Immature natural killer cell (primary cell): ENCODE data around the gene RESP18. TPM values are rescaled to one million over a fixed set of nuclear protein-coding genes. Genes with fewer than 3 reads are reported as not detected.

Source experiments
- DNase-seq, 3 donors: peaks; one replicate each; pipeline ENCODE4 v3.0.0; 2022; ENCODE audit warnings: mixed read lengths in 1 of 3
- H3K27ac Mint-ChIP-seq, 6 donors: one replicate each; pipeline ENCODE4 v1.8.0; 2020; ENCODE audit warnings: mixed read lengths in 6 of 6, mild to moderate bottlenecking in 5 of 6, inconsistent platforms in 4 of 6, moderate library complexity in 3 of 6
- H3K27me3 Mint-ChIP-seq, 3 donors: one replicate each; pipeline ENCODE4 v1.8.0; 2020 to 2021; ENCODE audit warnings: low read depth in 3 of 3, mild to moderate bottlenecking in 3 of 3, mixed read lengths in 3 of 3, moderate library complexity in 3 of 3, inconsistent platforms in 1 of 3
- H3K36me3 Mint-ChIP-seq, 3 donors: one replicate each; pipeline ENCODE4 v1.8.0; 2020; ENCODE audit warnings: mixed read lengths in 3 of 3, inconsistent platforms in 2 of 3, mild to moderate bottlenecking in 2 of 3
- H3K4me1 Mint-ChIP-seq, 2 donors: one replicate each; pipeline ENCODE4 v1.8.0; 2020; ENCODE audit warnings: inconsistent platforms in 2 of 2, mild to moderate bottlenecking in 2 of 2, mixed read lengths in 2 of 2, moderate library complexity in 1 of 2
- H3K4me3 Mint-ChIP-seq, 5 donors: one replicate each; pipeline ENCODE4 v1.8.0; 2020; ENCODE audit warnings: mild to moderate bottlenecking in 5 of 5, mixed read lengths in 5 of 5, inconsistent platforms in 3 of 5, moderate library complexity in 3 of 5
- H3K9me3 Mint-ChIP-seq, 6 donors: one replicate each; pipeline ENCODE4 v1.8.0; 2020; ENCODE audit warnings: mild to moderate bottlenecking in 6 of 6, mixed read lengths in 6 of 6, inconsistent platforms in 4 of 6, moderate library complexity in 3 of 6
- polyA plus RNA-seq, 3 donors: library from polyadenylated mRNA; unstranded; fragments of 300-500 nt; fragmentation: Illumina TruSeq; gene quantifications; one replicate each; pipeline ENCODE4 v1.2.3, GENCODE V29; 2021

The RESP18 gene
- polyA plus RNA-seq, 3 donors from 2014 or later: not detected

- Mint-ChIP-seq H3K4me1 (peaks cover 14 to 28% of the 10 kb centered on the region in 2 donors), H3K9me3 (no peaks in the 10 kb centered on the region), H3K36me3 (peaks cover 3 to 28% (median 7%) of the 10 kb centered on the region in 3 donors), H3K27ac (peak overlapping the region in 2 of 6 donors; percentile 59 to 83), H3K27me3 (peaks cover 5 to 11% (median 7%) of the 10 kb centered on the region in 3 donors), H3K4me3 (no peak overlapping the region)
- no peak for DNase-seq
Observed at GRCh38 chr2:219284501-219285372, 47.8 kb downstream of the RESP18 start.

- Mint-ChIP-seq H3K4me3 (peak overlapping the region in 1 of 5 donors; percentile 10), H3K4me1 (peaks cover 25 to 42% of the 10 kb centered on the region in 2 donors), H3K36me3 (peaks cover 3 to 28% (median 7%) of the 10 kb centered on the region in 3 donors), H3K27me3 (peaks cover 14 to 27% (median 21%) of the 10 kb centered on the region in 3 donors), H3K27ac (peak overlapping the region; percentile 68 to 100 (median 99)), H3K9me3 (no peaks in the 10 kb centered on the region)
- no peak for DNase-seq
Observed at GRCh38 chr2:219282943-219283581, 49.5 kb downstream of the RESP18 start.

- Mint-ChIP-seq H3K4me1 (peaks cover 32 to 49% of the 10 kb centered on the region in 2 donors), H3K4me3 (peak overlapping the region in 1 of 5 donors; percentile 10), H3K27me3 (peaks cover 20 to 32% (median 27%) of the 10 kb centered on the region in 3 donors), H3K36me3 (peaks cover 3 to 28% (median 7%) of the 10 kb centered on the region in 3 donors), H3K27ac (peak overlapping the region; percentile 3 to 100 (median 99)), H3K9me3 (no peaks in the 10 kb centered on the region)
- DNase-seq: no peak
Observed at GRCh38 chr2:219282375-219282774, 50.2 kb downstream of the RESP18 start.

- Mint-ChIP-seq H3K27ac (peak overlapping the region; percentile 99 to 100 (median 99)), H3K9me3 (no peaks in the 10 kb centered on the region), H3K4me1 (peaks cover 34 to 52% of the 10 kb centered on the region in 2 donors), H3K36me3 (peaks cover 3 to 28% (median 7%) of the 10 kb centered on the region in 3 donors), H3K4me3 (no peak overlapping the region), H3K27me3 (peaks cover 21 to 30% (median 27%) of the 10 kb centered on the region in 3 donors)
- no peak for DNase-seq
Observed at GRCh38 chr2:219281588-219281987, 51.0 kb downstream of the RESP18 start.

GRCh38 chr2:219280651-219281050, 51.9 kb downstream of the RESP18 start:
- Mint-ChIP-seq H3K4me3 (peak overlapping the region; percentile 6 to 93 (median 92)), H3K27ac (peak overlapping the region; percentile 99 to 100 (median 99)), H3K36me3 (peaks cover 3 to 28% (median 7%) of the 10 kb centered on the region in 3 donors), H3K4me1 (peaks cover 34 to 52% of the 10 kb centered on the region in 2 donors), H3K27me3 (peaks cover 21 to 30% (median 27%) of the 10 kb centered on the region in 3 donors), H3K9me3 (no peaks in the 10 kb centered on the region)
- no peak for DNase-seq

GRCh38 chr2:219279916-219280516, 52.5 kb downstream of the RESP18 start:
- no peaks in the 10 kb centered on the region for H3K9me3 Mint-ChIP-seq
- peak overlapping the region; percentile 91 to 93 (median 93) for H3K4me3 Mint-ChIP-seq
- H3K27ac Mint-ChIP-seq: peak overlapping the region; percentile 99 to 100 (median 99)
- H3K4me1 Mint-ChIP-seq: peaks cover 34 to 52% of the 10 kb centered on the region in 2 donors
- DNase-seq: no peak
- H3K27me3 Mint-ChIP-seq: peaks cover 21 to 30% (median 27%) of the 10 kb centered on the region in 3 donors
- H3K36me3 Mint-ChIP-seq: peaks cover 0 to 25% (median 7%) of the 10 kb centered on the region in 3 donors

GRCh38 chr2:219279151-219279915, 53.2 kb downstream of the RESP18 start, which contains the start of gene DNAJB2:
Gene DNAJB2 (plus strand): TSS chr2:219279366. CDS start chr2:219279834, 468 bp downstream.
- Mint-ChIP-seq H3K4me1 (peaks cover 34 to 52% of the 10 kb centered on the region in 2 donors), H3K27ac (peak within 1 kb of the TSS; percentile 99 to 100 (median 99)), H3K9me3 (no peaks in the 10 kb centered on the region), H3K4me3 (peak within 1 kb of the TSS; percentile 91 to 93 (median 93)), H3K27me3 (peaks cover 21 to 30% (median 27%) of the 10 kb centered on the region in 3 donors), H3K36me3 (peaks cover 0 to 25% (median 7%) of the 10 kb centered on the region in 3 donors)
- DNase-seq: peak; percentile 99 to 100 (median 99)

GRCh38 chr2:219278655-219279150, 53.8 kb downstream of the RESP18 start:
- no peak for DNase-seq
- Mint-ChIP-seq H3K27ac (peak overlapping the region; percentile 99 to 100 (median 99)), H3K36me3 (peaks cover 0 to 24% (median 7%) of the 10 kb centered on the region in 3 donors), H3K9me3 (no peaks in the 10 kb centered on the region), H3K27me3 (peaks cover 21 to 30% (median 27%) of the 10 kb centered on the region in 3 donors), H3K4me3 (peak overlapping the region; percentile 88 to 93 (median 92)), H3K4me1 (peaks cover 34 to 52% of the 10 kb centered on the region in 2 donors)

- peaks cover 34 to 49% of the 10 kb centered on the region in 2 donors for H3K4me1 Mint-ChIP-seq
- H3K36me3 Mint-ChIP-seq: peaks cover 0 to 18% (median 3%) of the 10 kb centered on the region in 3 donors
- H3K27me3 Mint-ChIP-seq: peaks cover 21 to 30% (median 25%) of the 10 kb centered on the region in 3 donors
- DNase-seq: peak; percentile 75 to 78 (median 77)
- H3K27ac Mint-ChIP-seq: peak overlapping the region; percentile 99 to 100 (median 99)
- no peaks in the 10 kb centered on the region for H3K9me3 Mint-ChIP-seq
- H3K4me3 Mint-ChIP-seq: peak overlapping the region; percentile 88 to 93 (median 92)
Observed at GRCh38 chr2:219277703-219278654, 54.6 kb downstream of the RESP18 start.
